GM21526 (cell line): ENCODE data around the gene KIAA1549.

ENCODE experiments used
- ATAC-seq: cut with Tn5 transposase; IDR thresholded peaks from one replicate; pipeline ENCODE4 v1.9.1; 2021; ENCODE audit warnings: moderate library complexity; ENCODE audit not compliant: unreplicated experiment, low FRiP score

The KIAA1549 gene

DNA sequence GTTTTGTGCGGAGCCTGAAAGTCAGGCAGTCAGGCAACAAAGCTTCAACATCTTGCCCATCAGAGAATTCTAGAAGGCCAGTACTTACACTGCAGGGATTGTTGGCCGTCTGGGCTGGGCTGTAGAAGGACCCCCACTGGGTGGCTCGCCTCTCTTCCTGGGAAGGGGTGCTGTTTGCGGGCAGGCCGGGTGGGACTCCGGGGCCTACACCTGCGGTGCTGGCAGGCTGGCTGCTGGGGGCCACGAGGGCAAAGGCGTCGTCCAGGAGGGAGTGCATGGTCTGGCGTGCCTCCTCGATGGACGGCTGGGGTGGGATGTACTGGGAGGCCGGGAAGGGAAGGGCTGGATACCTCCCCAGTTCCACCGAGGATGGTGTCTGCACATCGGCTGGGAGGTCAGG is 120.1 kb downstream of the KIAA1549 start:
- ATAC-seq: no peak

DNA sequence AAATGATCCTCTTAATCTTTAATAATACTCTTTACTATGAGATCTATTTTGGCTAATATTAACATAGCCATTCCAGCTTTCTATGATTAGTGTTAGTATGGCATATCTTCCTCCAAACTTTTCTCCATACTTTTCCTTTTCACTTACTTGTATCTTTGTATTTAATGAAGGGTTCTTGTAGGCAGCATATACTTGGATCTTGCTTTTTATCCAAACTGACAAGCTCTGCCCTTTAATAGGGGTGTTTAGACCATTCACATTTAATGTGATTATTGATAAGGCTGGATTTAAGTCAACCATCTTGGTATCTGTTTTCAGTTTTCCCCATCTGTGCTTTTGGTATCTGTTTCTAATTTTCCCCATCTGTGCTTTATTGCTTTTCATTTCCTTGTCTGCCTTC is 123.5 kb downstream of the KIAA1549 start:
- ATAC-seq: no peak

DNA sequence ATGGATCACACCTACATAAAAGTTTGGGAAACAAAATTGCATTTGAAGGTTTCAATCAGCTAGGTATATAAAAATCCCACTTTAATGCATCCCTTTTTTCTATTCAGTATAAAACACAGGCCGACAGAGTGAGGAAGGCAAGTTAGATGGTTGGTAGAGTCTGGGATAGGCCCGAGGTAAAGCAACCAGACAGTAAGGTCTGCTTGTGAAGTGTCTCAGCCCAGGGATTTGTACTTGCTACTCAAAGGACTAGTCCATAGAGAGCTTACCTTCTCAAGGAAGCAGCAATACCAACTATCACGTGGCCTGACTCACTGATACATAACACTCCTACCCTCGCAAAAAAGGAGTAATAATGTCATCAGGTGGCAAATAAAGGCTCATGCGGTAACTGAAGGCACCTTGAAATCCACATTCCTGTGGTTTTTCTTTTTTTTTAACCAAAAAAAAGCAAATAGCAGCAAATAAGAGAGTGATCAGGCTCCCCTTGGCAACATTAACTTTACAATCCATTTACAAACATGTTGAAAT is 127.0 kb downstream of the KIAA1549 start:
- ATAC-seq: no peak

DNA sequence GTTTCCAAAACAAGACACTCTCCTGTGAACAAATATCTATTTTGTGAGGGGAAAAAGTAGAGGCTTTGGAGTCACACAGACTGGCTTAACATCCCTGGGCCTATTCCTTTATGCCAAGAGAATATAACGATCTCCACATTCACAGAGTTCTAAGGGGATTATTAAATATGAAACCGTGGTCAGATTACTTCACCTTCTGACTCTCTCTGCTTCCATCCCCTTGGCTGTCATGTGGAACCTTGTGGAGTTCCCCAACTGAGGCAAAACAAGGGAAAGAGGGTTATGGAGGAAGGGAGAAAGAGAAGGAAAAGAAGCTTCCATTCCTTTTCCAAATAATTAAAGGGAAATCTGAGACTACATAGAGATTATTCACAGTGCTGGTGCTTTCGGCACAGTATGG is 127.7 kb downstream of the KIAA1549 start:
- no peak for ATAC-seq

DNA sequence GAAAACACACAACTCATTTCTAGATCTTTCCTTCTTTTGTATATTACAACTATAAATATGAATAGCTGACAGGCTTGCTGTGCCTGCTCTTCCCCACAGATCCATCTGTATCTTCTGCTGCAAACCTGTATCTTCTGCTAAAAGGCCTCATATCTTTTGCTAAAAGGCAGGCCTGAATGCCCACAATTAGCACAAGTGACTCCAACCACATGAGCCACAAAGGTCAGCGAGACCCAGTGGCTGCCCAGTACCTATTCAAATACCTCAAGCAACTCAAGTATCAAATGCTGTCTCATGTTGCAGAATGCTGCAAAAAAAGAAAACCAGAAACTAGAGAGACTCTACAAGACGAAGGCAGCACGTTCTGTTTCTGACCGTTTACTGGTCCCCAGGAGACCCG is 128.7 kb downstream of the KIAA1549 start:
- no peak for ATAC-seq

DNA sequence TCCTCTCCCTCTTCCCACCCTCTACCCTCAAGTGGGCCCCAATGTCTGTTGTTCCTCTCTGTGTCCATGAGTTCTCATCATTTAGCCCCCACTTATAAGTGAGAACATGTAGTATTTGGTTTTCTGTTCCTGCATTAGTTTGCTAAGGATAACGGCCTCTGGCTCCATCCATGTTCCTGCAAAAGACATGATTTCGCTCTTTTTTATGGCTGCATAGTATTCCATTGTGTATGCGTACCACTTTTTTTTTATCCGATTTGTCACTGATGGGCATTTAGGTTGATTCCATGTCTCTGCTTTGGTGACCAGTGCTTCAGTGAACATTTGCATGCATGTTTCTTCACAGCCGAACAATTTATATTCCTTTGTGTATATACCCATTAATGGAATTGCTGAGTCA is 131.5 kb downstream of the KIAA1549 start:
- no peak for ATAC-seq

DNA sequence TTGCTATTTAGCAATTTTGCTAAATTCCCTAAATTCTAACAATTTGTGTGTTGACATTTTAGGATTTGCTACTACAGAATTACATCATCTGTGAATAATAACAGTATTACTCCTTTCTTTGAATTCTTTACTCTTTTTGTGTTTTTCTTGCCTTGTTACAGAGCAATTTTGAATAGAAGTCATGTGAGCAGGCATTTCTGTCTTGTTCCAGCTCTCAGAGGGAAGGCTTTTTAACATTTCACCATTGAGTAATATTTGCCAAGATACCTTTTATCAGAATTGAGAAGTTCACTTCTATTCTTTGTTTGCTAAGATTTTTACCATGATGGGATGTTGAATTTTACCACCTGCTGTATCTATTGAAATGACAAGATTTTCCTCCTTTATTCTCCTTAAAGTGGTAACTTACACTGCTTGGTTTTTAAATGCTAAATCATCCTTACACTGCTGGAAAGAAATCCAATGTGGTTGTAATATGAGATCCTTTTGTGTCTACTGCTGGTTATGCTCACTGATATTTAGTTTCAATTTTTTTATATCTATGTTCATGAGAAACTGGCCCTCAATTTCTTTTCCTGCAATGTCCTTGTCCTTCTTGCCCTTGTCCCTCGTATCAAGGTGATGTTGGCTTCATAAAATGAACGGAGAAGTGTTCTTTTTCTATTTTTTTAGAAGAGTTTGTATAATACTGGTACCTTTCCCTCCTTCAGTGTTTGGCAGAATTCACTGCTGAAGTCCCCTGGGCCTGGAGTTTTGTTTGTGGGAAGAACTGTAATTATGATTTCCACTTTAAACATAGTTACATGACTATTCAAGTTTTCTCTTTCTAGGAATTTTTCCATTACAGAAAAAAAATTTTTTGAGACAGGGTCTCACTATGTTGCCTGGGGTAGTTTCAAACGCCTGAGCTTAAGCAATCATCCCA is 132.9 kb downstream of the KIAA1549 start:
- ATAC-seq: no peak

DNA sequence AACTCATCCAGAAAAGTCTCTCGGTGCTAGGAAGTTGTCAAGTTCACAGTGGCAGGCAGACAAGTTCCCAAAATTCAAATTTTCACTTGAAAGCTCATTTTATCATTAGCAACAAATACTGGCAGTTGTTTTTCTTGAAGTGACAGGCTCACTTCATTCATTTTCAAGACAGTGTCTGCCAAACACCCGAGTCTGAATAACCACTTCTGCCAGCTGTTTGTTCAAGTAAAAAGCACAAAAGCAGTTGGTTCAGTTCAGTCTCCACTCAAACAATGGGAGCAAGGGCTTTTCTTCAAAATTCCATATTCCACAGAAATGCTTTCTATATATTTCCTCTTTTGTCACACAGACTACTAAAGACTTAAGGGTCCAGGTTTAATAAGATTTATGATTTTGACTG is 135.5 kb downstream of the KIAA1549 start:
- ATAC-seq: no peak

DNA sequence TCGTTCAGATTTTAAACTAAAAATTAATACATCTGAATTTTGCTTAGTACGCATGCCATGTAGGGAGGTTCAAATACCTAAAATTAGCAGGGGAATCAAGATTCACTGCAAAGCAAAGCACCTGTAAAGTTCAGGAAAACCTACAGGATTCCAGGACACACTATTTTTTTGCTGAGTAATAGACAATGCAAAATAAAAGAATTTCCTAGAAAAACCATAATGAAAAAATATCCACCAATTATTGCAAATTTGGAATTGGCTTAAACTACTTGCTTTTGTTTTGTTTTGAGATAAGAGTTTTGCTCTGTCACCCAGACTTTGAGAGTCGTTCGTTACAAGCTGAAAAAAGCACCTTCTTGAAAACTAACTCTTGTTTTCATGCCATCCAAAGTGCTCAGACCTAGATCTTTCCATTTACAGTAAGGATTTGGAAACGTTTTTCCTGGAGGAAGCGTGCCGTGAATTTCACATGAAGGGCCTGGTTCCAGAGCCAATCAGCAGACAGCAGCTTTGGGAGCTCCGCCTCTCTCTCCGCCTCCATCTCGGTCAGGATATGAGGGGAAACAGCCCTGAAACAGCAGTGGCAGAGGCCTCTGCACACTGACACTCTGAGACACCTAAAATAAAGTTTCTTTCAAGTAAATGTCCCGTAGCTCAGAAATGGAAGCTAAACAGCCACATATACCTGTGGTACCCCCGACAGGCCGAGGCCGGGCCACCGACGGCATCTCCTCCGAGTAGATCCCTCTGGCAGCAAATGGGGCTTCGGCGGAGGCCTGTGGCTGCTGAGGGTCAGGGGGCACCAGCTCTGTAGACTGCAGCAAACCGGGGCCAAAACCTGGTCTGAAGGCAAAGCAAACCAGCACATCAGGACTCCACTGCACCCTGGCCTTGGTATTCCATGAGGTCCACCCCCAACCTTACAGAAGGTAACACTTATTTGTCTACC is 137.3 kb downstream of the KIAA1549 start:
- ATAC-seq: no peak

DNA sequence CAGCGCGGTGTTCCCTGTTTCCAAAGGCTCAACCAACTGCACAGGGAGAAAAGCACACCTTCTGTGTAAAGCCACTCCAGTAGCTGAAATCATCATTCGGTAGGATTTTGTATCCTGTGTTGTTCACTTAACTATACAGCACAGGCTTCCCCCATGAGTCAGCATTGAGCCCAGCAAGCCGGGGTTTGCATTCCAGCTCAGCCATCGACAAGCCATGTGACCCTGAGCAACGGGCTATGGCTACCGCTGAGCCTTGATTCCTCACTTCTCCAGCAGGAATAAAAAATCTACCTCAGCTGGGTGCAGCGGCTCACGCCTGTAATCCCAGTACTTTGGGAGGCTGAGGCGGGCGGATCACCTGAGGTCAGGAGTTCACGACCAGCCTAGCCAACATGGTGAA is 139.1 kb downstream of the KIAA1549 start:
- no peak for ATAC-seq

DNA sequence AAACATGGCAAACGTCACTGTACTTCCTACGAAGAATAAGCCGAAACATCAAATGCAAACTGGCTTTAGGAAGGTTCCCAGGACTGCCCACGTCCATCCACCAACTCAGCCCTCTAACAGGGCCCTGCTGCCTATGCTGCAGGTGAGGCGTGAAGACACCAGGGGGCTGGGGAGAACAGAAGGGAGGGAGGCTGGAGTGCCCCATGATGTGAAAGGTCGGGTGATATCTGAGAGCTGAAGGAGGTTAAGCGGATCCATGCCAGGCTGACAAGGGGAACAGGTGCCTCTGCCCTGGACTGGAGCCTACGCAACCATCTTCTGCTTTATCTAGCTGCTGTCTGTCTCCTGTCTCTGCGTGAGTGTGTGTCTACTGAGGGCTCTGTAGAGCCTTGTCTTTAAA is 143.0 kb downstream of the KIAA1549 start:
- no peak for ATAC-seq

DNA sequence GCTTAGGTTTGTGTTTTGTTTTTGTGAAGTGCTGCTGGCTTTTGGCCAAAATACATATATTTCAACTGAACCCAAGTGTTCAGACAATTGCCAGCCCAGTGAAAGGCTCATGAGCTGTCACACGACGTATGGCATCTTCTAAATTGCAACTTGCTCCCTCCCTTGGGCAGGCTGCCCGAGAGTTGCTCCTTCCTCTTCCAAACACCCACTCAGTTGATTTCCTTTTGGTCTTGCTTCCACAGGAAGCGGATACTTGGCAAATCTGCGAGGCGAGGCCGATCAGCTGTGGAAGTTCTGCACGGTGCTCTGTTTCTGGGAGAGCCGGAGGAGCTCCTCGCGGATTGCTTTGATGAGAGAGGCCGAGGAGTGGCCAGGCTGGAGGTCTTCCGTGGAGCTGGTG is 143.6 kb downstream of the KIAA1549 start:
- no peak for ATAC-seq

DNA sequence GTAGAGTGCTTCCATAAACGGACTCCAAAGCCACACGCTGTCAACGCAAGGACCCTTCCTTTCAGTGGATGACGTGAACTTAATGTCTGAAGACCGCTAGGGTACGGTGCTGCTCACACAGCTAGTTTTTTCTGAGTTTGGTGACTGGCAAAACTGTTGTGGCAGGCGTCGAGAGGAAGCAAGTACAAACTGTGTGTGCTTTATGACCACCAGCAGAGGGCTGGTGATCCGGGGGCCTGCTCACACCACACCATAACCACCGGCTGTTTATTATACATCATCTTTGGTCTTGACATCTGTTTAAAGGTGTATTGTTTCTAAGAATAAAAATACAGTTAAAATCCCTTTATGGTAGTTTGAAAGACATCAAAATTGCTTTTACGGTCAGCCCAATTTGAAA is 146.1 kb downstream of the KIAA1549 start:
- ATAC-seq: no peak

DNA sequence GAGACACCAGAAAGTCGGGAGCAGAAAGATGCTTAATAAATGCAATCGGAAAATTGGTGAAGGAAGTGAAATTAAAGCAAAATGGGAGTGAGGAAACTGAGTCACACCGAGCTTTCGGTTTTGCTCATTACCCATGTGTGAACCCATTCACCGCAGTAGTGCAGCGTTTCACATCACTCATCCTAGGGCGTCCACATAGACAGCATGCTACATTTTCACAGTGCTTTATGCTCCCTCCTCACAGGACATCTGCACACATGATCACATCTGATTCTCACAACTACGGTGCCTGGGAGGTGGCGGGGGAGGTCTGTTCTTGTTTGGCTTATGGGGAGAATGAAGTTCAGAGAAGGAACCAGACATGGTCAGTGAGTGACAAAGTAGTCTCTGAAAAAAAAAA is 146.6 kb downstream of the KIAA1549 start:
- no peak for ATAC-seq

DNA sequence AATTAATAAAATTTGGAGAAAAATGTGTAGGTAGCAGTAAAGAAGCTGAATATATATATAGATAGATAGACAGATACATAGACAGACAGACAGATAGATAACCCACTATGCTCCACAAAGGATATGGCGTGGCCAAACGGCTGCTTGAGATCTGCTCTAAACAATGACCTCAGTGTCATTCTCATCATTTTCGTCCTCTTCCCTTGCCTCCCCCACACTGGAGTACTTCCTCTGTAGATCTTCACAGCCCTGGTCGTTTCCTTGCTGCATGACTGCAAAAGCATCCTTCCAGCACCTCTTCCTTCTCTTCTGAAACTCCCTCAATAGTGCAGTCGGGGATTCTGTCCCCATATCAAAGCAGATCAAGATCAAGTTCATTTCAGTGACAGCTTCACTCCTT is 147.6 kb downstream of the KIAA1549 start:
- no peak for ATAC-seq

DNA sequence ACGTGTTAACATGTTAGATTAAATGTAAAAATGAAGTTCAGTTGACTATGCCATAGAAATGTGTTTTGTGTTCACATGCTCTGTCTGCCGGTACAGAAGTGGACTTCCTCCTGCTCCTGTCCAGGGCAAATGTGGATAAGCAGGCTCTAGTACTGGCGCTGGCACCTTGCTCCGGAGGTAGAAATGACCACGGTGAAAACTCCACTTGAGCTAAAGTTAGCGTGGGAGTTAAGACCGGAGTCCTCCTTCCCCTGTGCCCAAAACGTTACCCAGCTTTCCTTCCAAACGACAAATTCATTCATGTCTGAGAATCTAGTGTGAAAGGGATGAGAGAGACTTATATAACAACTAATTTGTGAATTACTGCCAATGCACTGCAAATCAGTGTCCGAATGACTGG is 148.2 kb downstream of the KIAA1549 start:
- no peak for ATAC-seq

DNA sequence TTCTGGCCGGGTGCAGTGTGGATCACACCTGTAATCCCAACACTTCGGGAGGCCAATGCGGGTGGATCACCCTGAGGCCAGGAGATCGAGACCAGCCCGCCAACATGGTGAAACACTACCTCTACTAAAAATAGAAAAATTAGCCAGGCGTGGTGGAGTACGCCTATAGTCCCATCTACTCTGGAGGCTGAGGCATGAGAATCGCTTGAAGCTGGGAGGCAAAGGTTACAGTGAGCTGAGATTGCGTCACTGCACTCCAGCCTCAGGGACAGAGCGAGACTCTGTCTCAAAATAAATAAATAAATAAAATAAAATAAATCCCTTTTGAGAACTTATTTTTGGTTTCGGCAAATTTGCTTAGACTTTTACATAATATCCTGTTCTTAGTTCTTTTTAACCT is 151.9 kb downstream of the KIAA1549 start:
- ATAC-seq: no peak

DNA sequence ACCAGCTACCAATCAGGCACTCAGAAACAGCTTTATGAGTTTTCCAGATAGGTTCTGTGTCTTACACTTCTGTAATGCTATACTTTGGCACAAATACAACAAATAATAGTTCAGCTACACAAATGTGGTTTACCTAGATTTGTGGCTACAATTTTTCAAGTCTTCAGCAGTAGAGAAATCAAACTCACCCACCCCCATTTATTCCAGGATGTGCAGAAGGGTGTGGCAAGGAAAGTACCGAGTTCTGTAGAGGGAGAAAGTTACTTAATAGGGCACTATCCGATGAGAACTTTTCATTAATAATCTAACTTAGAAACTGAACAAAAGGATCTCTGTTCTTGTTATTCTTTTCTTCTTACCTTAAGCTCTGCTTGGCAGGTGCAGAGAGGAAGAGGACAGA is 152.9 kb downstream of the KIAA1549 start:
- no peak for ATAC-seq

DNA sequence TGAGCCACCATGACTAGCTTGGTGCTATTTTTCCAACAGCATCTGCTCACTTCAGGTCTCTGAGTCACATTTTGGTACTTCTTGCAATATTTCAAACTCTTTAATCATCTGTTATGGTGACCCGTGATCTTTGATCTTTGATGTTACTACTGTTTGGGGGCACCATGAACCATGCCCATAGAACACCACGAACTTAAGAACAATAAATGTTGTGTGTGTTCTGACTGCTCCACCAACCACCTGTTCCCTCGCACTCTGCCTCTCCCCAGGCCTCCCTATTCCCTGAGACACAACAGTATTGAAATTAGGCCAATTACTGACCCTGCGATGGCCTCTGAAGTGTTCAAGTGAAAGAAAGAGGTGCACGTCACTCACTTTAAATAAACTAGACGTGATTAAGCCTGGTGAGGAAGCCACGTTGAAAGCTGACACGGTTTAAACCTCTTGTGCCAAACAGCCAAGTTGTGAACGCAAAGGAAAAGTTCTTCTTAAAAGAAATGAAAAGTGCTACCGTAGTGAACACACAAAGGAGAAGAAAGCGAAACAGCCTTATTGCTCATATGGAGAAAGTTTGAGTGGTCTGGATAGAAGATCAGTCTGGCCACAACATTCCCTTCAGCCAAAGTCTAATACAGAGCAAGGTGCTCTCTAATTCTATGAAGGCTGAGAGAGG is 156.0 kb downstream of the KIAA1549 start:
- no peak for ATAC-seq

DNA sequence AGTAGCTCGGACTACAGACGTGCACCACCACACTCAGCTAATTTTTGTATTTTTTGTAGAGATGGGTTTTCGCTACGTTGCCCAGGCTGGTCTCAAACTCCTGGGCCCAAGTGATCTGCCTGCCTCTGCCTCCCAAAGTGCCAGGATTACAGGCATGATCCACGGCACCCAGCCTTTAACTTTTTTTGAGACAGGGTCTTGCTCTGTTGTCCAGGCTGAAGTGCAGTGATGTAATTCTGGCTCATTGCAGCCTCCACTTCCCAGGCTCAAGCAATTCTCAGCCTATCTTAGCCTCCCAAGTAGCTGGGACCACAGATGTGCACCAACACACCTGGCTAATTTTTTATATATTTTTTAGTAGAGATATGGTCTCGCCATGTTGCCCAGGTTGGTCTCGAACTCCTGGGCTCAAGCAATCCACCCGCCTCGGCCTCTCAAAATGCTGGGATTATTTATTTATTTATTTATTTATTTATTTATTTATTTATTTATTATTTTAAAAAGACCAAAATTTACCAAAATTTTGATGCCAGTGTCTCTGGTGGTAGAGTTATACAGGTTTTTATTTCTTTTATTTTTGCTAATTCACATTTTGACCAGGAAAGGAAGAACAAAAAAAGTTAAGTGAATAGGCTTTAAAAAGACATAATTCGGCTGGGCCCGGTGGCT is 158.2 kb downstream of the KIAA1549 start:
- no peak for ATAC-seq
